HepG2 (cell line): Measurements from ENCODE around the gene COG1. TPM values are rescaled to one million over a fixed set of nuclear protein-coding genes. Genes with fewer than 3 reads are reported as not detected.
A peak's percentile ranks its signal among the peaks of the same experiment; 100 is the strongest.

Source experiments
- ATAC-seq: fragments of 200-7000 bp; cut with Tn5 transposase; 3 replicates; pipeline ENCODE4 v1.9.1; 2020; ENCODE audit warnings: mild to moderate bottlenecking, moderate library complexity
- BruUV-seq: library from RNA; stranded (reverse); fragments of 400-500 nt; replicated peaks from 2 replicates; lab custom pipeline; 2021; lab: Mats Ljungman, UMichigan
- CTCF ChIA-PET: fragments of 300-600 bp; formaldehyde crosslinking; extraction: SDS; loops from one replicate; lab custom pipeline; 2021; ENCODE audit warnings: low total read pairs, inconsistent platforms, low intra/inter-chr PET ratio; lab: Yijun Ruan, JAX
- POLR2A ChIA-PET: fragments of 350-600 bp; sonication (Branson Sonifier 250); formaldehyde crosslinking; loops from one replicate; lab custom pipeline; 2020; ENCODE audit warnings: antibody characterized with exemption, inconsistent platforms; lab: Yijun Ruan, JAX
- DNase-seq: peaks from one replicate; pipeline ENCODE4 v3.0.0-alpha.2; 2015; ENCODE audit warnings: low spot score
- FAIRE-seq: peaks from 3 replicates; lab custom pipeline; 2011; peaks lifted over from hg19 to GRCh38; lab: Jason Lieb, UNC
- H2AFZ ChIP-seq: one replicate; pipeline ENCODE4 v1.6.1; 2011; ENCODE audit warnings: low read length, inconsistent platforms
- H3K27ac ChIP-seq: fragments of 300-600 bp; 3 replicates; pipeline ENCODE4 v1.8.0; 2011; ENCODE audit warnings: mixed run types, mild to moderate bottlenecking, mixed read lengths, low read length, inconsistent platforms; ENCODE audit not compliant: insufficient read depth; ENCODE audit errors: extremely low read length
- H3K27me3 ChIP-seq, 2 experiments: fragments of 200-600 bp in 1 of 2; 2 replicates in 1 of 2; 3 replicates in 1 of 2; pipeline versions ENCODE4 v1.6.0 to v1.8.0; 2011; ENCODE audit warnings: low read length in 2 of 2, mild to moderate bottlenecking in 2 of 2, moderate library complexity in 2 of 2, inconsistent platforms in 1 of 2; ENCODE audit not compliant: insufficient read depth in 2 of 2, control insufficient read depth in 1 of 2
- H3K36me3 ChIP-seq, 2 experiments: fragments of 200-600 bp in 1 of 2; replicated peaks in 1 of 2; 2 replicates in 1 of 2; 3 replicates in 1 of 2; pipeline versions ENCODE4 v1.5.1 to v1.8.0; 2011; ENCODE audit warnings: low read length in 2 of 2, inconsistent platforms in 1 of 2; ENCODE audit not compliant: insufficient read depth in 2 of 2, control insufficient read depth in 1 of 2
- H3K4me1 ChIP-seq: 2 replicates; pipeline ENCODE4 v1.5.1; 2012; ENCODE audit warnings: low read length, inconsistent platforms; ENCODE audit not compliant: insufficient read depth
- H3K4me2 ChIP-seq: 2 replicates; pipeline ENCODE4 v1.6.0; 2011; ENCODE audit warnings: low read depth, low read length, inconsistent platforms
- H3K4me3 ChIP-seq, 3 experiments: fragments of 200-600 bp in 1 of 3; sonication (generic), shearing (Covaris generic) in 1 of 3; replicated peaks in 1 of 3; 2 replicates each; pipeline ENCODE4 v1.5.1; 2011 to 2016; ENCODE audit warnings: low read length in 3 of 3, inconsistent platforms in 2 of 3, low read depth in 2 of 3, mild to moderate bottlenecking in 2 of 3, control low read depth in 1 of 3, mixed read lengths in 1 of 3; ENCODE audit not compliant: insufficient read depth in 1 of 3
- H3K79me2 ChIP-seq: one replicate; pipeline ENCODE4 v1.6.1; 2011; ENCODE audit warnings: low read length, inconsistent platforms; ENCODE audit not compliant: insufficient read depth
- H3K9ac ChIP-seq: 2 replicates; pipeline ENCODE4 v1.6.0; 2011; ENCODE audit warnings: mild to moderate bottlenecking, low read depth, low read length, inconsistent platforms; ENCODE audit not compliant: insufficient read depth
- H3K9me3 ChIP-seq: 2 replicates; pipeline ENCODE4 v1.5.1; 2012; ENCODE audit warnings: mild to moderate bottlenecking, low read length
- H4K20me1 ChIP-seq: 2 replicates; pipeline ENCODE4 v1.6.0; 2011; ENCODE audit warnings: inconsistent platforms, mild to moderate bottlenecking, low read length, moderate library complexity; ENCODE audit not compliant: insufficient read depth
- BHLHE40 ChIP-seq: IDR thresholded peaks from 2 replicates; pipeline ENCODE4 v1.6.1; 2011; ENCODE audit warnings: low read length, improper control_type of control experiment
- NR2F1 ChIP-seq, 2 experiments: fragments of 450-650 bp in 1 of 2; formaldehyde crosslinking in 1 of 2; IDR thresholded peaks; 2 replicates each; pipeline versions ENCODE4 v1.5.0 to v1.6.1; 2016 to 2020; ENCODE audit warnings: mild to moderate bottlenecking in 1 of 2, missing compliant biosample characterization in 1 of 2, missing genetic modification reagents in 1 of 2, moderate library complexity in 1 of 2
- RXRB ChIP-seq: IDR thresholded peaks from 2 replicates; pipeline ENCODE4 v1.6.1; 2016; ENCODE audit warnings: borderline replicate concordance, missing genetic modification reagents, missing compliant biosample characterization
- ZNF317 ChIP-seq: sonication (generic); formaldehyde crosslinking; IDR thresholded peaks from 2 replicates; pipeline ENCODE4 v1.5.0; 2020; ENCODE audit warnings: mild to moderate bottlenecking, missing genetic modification reagents
- WGBS: methylation state at CpG from one replicate; pipeline ENCODE4 v1.1.6; 2017; ENCODE audit warnings: low lambda C conversion rate; 5-methylcytosine and 5-hydroxymethylcytosine counted together
- in situ Hi-C: cut with HindIII; loops from 2 replicates; pipeline ENCODE4 v1.10.0; 2017; ENCODE audit warnings: low pct_unique_long_range_greater_than_20kb; ENCODE audit not compliant: extremely low pct_ligation_motif_present
- intact Hi-C: fragments of 100-400 bp; cut with micrococcal nuclease; formaldehyde crosslinking; loops from one replicate; pipeline ENCODE4 v1.10.0; 2022; ENCODE audit not compliant: unreplicated experiment
- polyA plus RNA-seq, 8 experiments: library from polyadenylated mRNA; depleted of rRNA in 3 of 8; stranded (reverse) in 7 of 8; unstranded in 1 of 8; fragments of >200 nt; fragmentation: Illumina TruSeq in 4 of 8; extraction: Trizol in 4 of 8; gene quantifications; 2 replicates each; pipeline versions ENCODE4 v1.2.1 to v1.2.3, GENCODE V29; 2011 to 2016; ENCODE audit warnings: low read depth in 4 of 8, missing spikeins in 1 of 8, mixed read lengths in 1 of 8; ENCODE audit not compliant: insufficient read depth in 1 of 8
- total RNA-seq, 5 experiments: library from RNA; depleted of rRNA; stranded (reverse); fragments of >200 nt; fragmentation: Illumina TruSeq; extraction: Trizol; gene quantifications; 2 replicates each; pipeline ENCODE4 v1.2.3, GENCODE V29; 2016; ENCODE audit warnings: low read depth in 1 of 5
- TF ChIP-seq, protein P1 (sequence below): sonication (generic); formaldehyde crosslinking; IDR thresholded peaks from 2 replicates; pipeline ENCODE4 v1.8.0; 2022; ENCODE audit warnings: mild to moderate bottlenecking, missing genetic modification reagents, moderate library complexity
- TF ChIP-seq, protein P2 (sequence below): sonication (generic); formaldehyde crosslinking; IDR thresholded peaks from 2 replicates; pipeline ENCODE4 v1.4.0; 2020; ENCODE audit warnings: missing genetic modification reagents

Gene COG1
- total and polyA plus RNA-seq, 2 of the 13 experiments (the other 11 are each of a cell fraction or from before 2014, with no cell fraction given): 36.6 to 39.7 TPM

DNA sequence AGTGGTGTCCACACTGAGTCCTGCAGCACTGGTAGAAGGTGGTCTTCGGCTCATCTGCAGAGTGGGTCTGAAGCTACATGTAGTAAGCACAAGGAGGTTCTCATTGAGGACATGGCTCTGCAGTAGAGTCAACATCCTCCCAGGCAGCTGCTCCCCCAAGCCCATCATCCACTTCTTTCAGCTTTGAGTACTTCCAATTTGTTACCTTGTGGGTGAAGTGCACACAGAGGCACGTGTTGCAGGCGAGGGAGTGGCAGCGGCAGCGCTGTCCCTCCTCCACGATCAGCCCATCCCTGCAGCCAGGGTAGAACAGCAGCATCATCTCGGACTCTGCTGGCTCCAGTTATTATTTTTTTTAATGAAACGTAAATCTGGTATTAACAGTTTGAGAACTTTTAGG, 29.8 kb upstream of the COG1 start:
- H2AFZ ChIP-seq: no peak overlapping the region

More for the DNA sequence above, 29.8 kb upstream of the COG1 start:
- ATAC-seq (no peak), DNase-seq (no peak), FAIRE-seq (no peak)
- Histone ChIP-seq H3K4me1 (peaks cover 46% of the 10 kb centered on the region), H3K27me3 (peaks cover 29 to 86% of the 10 kb centered on the region in 2 experiments), H4K20me1 (peaks cover 4% of the 10 kb centered on the region; the same call in 1 of the 2 replicates), H3K79me2 (no peaks in the 10 kb centered on the region), H3K9me3 (no peaks in the 10 kb centered on the region), H3K36me3 (no peaks in the 10 kb centered on the region), H3K4me2 (no peak overlapping the region), H3K9ac (no peak overlapping the region), H3K27ac (no peak overlapping the region), H3K4me3 (no peak overlapping the region)
- in situ Hi-C loops: no loop called here
- BruUV-seq: no TSS peak
- TF ChIP-seq, protein P1, sequence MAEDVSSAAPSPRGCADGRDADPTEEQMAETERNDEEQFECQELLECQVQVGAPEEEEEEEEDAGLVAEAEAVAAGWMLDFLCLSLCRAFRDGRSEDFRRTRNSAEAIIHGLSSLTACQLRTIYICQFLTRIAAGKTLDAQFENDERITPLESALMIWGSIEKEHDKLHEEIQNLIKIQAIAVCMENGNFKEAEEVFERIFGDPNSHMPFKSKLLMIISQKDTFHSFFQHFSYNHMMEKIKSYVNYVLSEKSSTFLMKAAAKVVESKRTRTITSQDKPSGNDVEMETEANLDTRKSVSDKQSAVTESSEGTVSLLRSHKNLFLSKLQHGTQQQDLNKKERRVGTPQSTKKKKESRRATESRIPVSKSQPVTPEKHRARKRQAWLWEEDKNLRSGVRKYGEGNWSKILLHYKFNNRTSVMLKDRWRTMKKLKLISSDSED (CRISPR knock-in tag): no peak
- TF ChIP-seq NR2F1 (CRISPR knock-in tag; IDR thresholded peaks at IDR 0.05) (no peak), ZNF317 (CRISPR knock-in tag) (no peak), RXRB (CRISPR knock-in tag) (no peak), BHLHE40 (0 out of 2 replicates have a peak, but pooled peaks have one; percentile 21)
- TF ChIP-seq, protein P2, sequence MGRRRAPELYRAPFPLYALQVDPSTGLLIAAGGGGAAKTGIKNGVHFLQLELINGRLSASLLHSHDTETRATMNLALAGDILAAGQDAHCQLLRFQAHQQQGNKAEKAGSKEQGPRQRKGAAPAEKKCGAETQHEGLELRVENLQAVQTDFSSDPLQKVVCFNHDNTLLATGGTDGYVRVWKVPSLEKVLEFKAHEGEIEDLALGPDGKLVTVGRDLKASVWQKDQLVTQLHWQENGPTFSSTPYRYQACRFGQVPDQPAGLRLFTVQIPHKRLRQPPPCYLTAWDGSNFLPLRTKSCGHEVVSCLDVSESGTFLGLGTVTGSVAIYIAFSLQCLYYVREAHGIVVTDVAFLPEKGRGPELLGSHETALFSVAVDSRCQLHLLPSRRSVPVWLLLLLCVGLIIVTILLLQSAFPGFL: no peak
- 7% methylated on average over 8 of the region's 8 CpGs for WGBS
- CTCF ChIA-PET: no interaction called here
- POLR2A ChIA-PET: no interaction called here
- intact Hi-C loops: no loop called here
